AG10803 (cell line): ENCODE measurements around the gene GNG12.

Experiments used
- DNase-seq: peaks from one replicate; pipeline ENCODE4 v3.0.0; 2010; ENCODE audit warnings: low read depth
- H3K4me3 ChIP-seq: 2 replicates; pipeline ENCODE4 v1.5.1; 2011; ENCODE audit warnings: mild to moderate bottlenecking, low read length, control low read depth
- TF ChIP-seq, protein P1 (sequence below): conservative IDR thresholded peaks from 2 replicates; pipeline ENCODE4 v1.5.1; 2011; ENCODE audit warnings: mild to moderate bottlenecking, low read length, control low read depth, inconsistent platforms

Gene GNG12

DNA sequence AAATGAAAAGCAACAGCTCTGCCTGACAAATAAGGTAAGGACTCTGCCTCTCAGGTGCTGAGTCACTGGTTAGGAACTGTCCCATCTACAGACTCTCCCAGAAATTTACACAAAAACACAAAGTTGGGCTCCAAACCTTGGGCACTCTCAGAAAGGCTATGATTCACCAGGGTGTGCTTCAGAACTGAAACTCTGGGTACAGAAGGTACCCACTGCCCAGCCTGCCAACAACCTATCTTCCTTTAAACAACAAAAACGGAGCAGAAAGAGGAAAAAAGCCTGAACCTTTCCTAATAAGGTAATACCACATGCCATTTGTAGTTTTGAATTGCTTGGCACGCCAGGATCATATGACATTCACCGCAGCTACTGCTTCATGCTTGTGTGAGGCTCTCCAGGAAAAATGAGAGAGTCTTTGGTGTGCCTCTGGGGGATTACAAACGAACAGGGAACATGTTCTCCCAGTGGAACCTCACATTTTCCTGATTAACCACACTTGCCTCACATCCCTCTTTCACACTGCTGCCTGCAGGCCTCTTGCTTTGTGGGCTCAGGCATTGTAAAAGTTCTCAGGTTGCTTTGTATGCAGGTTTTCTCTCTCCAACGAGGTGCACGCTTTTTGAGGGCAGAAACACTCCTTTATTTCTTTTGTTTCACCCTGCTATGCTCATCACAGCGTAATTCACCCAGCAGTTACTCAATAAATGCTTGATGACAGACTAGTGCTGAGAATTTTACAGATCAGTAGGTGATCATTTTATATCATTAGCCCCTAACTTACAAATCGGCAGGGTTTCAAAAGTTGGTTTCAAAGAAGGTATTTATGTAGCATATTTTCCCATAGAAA lies 83.2 kb downstream of the GNG12 start:
- TF ChIP-seq, protein P1, sequence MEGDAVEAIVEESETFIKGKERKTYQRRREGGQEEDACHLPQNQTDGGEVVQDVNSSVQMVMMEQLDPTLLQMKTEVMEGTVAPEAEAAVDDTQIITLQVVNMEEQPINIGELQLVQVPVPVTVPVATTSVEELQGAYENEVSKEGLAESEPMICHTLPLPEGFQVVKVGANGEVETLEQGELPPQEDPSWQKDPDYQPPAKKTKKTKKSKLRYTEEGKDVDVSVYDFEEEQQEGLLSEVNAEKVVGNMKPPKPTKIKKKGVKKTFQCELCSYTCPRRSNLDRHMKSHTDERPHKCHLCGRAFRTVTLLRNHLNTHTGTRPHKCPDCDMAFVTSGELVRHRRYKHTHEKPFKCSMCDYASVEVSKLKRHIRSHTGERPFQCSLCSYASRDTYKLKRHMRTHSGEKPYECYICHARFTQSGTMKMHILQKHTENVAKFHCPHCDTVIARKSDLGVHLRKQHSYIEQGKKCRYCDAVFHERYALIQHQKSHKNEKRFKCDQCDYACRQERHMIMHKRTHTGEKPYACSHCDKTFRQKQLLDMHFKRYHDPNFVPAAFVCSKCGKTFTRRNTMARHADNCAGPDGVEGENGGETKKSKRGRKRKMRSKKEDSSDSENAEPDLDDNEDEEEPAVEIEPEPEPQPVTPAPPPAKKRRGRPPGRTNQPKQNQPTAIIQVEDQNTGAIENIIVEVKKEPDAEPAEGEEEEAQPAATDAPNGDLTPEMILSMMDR = peak; percentile 20; the same call in 1 of the 2 replicates
- peak; percentile 91 for DNase-seq
- peak overlapping the region; percentile 4 for H3K4me3 ChIP-seq

DNA sequence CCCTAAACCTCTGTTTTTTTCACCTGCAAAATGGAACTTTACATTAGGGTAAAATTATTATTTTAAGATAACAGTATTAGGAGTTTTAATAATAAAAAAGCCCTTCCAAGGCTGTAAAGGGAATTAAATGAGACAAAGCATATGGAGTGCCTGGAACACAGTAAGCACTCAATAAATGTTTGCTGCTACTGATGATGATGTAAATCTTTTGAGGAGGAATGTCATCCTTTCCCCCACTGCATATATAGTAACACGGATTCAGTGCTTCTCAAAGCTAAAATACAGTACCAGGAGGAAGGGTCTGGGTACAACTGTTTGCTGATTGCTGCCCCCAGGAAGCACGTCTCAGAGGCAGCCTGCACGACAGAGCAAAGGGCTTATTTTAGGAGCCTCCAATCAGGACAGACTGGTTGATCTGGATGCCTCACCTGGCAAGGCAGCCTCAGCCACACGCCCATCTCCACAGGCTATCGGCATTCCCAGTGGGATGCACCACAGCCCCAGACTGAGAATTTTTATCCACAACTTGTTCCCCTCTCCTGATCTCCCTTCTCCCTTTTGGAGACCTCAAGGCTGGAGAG lies 83.9 kb downstream of the GNG12 start:
- TF ChIP-seq, protein P1 = no peak
- DNase-seq = no peak
- H3K4me3 ChIP-seq = peak overlapping the region; percentile 46; the same call in 1 of the 2 replicates

DNA sequence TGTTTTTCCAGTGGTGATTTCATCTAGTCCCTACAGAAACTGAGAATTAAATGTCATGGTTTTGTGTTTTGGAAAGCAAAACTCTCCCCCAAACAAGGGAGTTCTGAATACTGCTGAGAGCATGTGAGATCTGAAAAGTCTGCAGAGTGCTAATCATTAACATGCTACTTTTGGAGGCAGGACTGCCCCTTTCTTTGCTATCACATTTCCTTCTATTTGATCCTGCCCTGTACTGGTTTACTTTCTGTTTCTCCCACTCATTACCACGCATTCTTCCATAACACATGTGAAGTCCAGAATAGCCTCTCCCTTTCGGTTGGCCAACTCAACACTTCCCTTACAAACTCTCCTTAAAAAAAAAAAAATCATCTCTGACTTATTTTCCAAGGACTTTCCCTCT lies 84.6 kb downstream of the GNG12 start:
- DNase-seq = peak; percentile 84
- TF ChIP-seq, protein P1 = no peak
- peak overlapping the region; percentile 46 for H3K4me3 ChIP-seq

DNA sequence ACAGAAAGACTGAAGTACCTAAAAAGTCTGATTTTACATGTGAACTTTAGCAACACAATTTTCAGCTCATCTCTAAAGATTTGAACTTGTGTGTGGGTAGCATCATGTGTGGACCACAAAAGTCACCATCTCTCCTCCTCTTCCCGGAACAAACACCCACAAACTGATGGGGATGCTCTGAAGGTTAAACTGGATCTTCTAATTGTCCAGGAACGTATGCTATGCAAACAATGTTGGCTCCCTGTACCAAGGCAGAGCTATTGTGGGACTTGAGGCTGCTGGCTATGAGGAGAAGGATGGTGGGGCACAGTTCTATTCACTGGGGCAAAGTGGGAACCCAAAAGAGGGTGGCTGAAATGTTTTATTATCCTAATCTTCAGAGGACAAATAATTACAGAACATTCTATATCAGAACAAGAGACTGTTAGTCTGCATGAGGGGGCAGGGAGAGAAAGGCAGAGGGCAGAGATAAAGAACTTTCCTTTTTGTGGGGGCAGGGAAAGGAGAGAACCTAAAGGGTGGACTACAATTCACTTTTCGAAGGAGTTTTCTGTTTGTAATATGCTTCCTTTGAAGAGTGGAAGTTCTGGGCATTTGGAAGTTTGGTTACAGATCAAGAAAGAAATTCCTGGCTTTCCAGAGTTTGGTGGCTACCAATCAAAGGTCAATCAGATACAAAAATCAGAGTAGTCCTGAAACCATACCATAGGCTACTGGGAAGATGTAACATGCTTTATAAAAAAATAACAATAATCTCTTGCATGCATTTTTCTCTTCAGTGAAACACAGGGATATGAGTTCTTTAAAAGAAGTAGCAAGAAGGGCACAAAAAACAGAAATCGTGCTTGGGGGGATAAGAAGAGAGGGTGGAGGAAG lies 85.4 kb downstream of the GNG12 start:
- peak overlapping the region; percentile 46 for H3K4me3 ChIP-seq

DNA sequence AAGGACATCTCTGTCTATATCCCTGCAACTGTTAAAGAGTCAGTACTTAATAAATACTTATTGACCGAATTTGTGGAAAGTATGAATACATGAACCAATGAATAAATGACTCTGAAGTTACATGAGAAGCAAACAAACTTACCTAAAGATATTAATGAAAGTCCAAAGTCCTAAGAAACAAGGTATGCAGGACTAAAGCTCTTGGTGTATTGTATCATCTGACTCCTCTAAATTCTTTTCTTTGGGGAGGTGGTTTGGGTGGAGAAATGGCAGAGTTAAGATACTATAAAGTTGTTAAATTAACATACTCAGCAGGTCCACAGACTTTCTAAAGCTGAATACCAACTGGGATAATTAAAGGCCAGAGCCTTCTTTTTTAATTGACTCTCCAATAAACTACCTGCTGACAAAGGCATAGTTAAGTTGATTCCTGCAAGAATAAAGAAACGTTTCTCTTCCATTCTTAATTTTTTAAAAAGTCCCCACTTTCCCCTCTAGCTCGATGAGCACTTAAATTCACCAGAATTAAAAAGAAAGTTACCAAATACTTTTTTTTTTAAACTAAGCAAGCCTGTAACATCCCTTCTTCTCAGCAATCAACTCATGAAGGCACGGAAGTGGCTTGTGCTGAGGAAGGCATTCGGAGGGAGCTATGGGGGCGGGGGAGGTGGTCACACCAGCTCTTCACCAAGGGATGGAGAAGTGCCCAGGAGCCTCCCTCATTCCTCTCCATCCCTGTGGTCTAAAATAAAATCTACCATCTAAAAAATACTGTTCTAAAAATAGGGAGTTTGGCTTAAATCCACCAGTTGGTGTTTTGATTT lies 87.2 kb downstream of the GNG12 start:
- TF ChIP-seq, protein P1 = no peak
- no peak overlapping the region for H3K4me3 ChIP-seq
- DNase-seq = peak; percentile 77

More for the DNA sequence above, 85.4 kb downstream of the GNG12 start:
- TF ChIP-seq, protein P1 = no peak
- peak; percentile 92 for DNase-seq

DNA sequence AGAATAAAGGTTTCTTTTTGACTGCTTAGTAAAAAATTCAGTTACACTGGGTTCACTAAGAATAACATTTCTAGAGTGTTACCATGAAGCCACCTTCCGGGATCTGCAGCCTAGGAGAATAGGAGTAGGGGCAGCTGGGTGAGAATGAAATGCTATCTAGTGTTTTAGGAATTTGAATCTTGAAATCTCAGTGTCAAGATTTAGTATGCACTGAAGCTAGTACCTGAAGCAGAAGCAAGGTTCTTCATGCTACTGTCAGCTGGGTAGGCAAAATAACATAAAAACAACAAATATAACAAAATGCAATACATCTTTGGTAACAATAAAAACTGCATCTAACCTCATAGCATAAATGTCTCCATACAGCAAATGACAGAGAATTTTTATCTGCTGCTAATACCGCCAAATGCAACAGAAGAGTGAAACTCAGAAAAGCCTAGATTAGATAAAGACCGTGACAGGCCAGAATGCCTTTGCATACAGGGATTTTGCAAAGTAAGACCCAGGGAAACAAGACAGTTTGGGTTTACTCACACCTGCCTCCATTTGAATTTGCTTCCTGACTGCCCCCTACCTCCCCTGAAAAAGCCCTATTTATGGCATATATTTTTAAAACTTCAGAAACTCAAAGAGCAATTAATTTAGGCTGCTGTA lies 90.1 kb downstream of the GNG12 start:
- DNase-seq = no peak
- TF ChIP-seq, protein P1 = no peak
- H3K4me3 ChIP-seq = no peak overlapping the region
